Raji (cell line): ENCODE results near the gene MCHR1.

Source experiments
- POLR2A ChIP-seq: IDR thresholded peaks from 2 replicates; pipeline ENCODE4 v1.6.1; 2011; ENCODE audit warnings: low read depth, low read length, control low read depth; ENCODE audit not compliant: insufficient read depth

Gene MCHR1

GRCh38 chr22:40729284-40729683, 50.0 kb downstream of the MCHR1 start:
- no peak for TF ChIP-seq POLR2A
